ENCODE results near the gene RPRD2.

GRCh38 chr1:150362721-150363425, 1.1 kb upstream of the RPRD2 start:
- no peak for TF ChIP-seq CTCF (IDR thresholded peaks at IDR 0.05)
- TF ChIP-seq POLR2A (IDR thresholded peaks at IDR 0.05): no peak
